ENCODE data around the gene PIGX. TPM values are rescaled to one million over a fixed set of nuclear protein-coding genes. Genes with fewer than 3 reads are reported as not detected.

Gene PIGX
- 61.6 and 66.9 TPM in 2 replicates for total RNA-seq

DNA sequence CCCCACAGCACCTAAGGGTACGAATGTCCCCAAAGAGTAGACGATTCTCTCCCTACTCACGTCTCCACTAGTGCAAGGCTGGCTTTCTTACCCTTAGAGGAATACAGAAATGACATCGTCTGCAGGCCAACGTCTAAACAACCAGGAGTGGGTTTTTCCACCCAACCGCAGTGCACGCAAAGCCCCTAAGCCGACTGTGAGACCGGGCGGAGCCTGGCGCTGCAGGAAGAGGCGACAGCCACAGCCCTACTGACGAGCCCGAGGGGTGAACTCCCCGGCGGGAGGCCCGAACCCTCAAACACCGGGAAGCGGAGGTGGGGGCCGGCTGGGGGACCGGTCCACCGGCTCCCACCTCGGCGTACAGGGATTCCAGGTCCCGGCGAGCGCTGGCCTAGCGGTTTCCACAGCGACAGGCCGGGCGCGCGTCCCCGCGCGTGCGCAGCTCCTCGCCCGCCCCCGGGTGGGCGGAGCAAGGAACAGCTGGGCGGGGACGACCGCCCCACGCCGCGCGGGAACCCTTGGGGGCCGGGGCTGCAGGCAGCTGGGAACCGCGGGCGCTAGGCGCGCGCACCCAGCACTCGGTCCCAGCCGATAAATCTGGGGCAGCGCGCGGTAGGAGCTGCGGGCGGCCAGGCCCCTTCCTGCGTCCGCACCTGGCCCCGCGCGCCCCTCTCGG is at the start of gene PIGX, which contains the start of gene CEP19:
Gene PIGX, plus strand, starts transcription at position 540 of the 676 bp plus-strand sequence.
Gene CEP19, minus strand, starts transcription at position 413 of the 676 bp plus-strand sequence. CDS start 3,593 bp downstream, outside the sequence.
- intact Hi-C loops (cut with micrococcal nuclease): loop anchor here (1.0 to 10.0 kb wide), 6 partner anchors 28 to 277 kb away; partner anchors contain the start of genes FBXO45, NCBP2, SENP5 and UBXN7

DNA sequence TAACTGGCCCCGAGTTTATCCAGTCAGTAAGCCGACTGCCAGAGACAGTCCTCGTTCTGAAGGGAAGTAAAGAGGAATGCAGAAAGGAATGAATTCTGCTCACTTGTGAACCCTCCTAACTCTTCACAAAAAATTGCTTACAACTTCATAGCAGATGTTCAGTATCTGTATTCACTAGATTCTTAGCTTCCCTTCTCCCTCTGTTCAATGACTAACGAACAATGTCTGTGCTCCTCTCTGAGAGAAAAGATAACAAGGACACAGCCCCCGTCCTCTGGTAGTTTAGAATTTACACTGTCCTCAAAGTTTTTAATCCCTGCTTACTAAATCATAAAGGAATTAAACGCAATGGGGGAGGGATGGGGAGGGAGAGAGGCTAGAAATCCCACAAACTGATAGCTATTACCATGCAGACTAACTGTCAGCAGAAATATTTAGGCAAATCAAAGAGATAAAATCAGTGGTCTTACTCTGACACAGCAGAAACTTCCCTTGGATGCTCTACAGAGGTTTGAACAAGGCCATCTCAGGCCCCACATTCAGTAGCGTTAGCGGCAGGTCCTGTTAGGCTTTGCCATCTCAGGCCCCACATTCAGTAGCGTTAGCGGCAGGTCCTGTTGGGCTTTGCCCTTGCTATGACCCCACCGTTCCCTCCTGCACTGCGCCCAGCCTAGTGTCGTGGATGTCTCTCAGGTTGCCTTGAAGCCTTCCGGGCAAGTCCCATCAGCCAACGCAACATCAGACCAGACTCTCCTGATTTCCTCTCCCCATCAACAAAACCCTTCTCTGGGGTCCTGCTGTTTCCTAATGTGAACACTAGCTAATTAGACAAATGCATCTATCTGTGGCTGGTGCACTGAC is 49.2 kb upstream of the PIGX start:
- intact Hi-C loops (cut with micrococcal nuclease): no loop called here

- intact Hi-C loops (cut with micrococcal nuclease): no loop called here
Observed at GRCh38 chr3:196666001-196666867, 45.9 kb upstream of the PIGX start.

DNA sequence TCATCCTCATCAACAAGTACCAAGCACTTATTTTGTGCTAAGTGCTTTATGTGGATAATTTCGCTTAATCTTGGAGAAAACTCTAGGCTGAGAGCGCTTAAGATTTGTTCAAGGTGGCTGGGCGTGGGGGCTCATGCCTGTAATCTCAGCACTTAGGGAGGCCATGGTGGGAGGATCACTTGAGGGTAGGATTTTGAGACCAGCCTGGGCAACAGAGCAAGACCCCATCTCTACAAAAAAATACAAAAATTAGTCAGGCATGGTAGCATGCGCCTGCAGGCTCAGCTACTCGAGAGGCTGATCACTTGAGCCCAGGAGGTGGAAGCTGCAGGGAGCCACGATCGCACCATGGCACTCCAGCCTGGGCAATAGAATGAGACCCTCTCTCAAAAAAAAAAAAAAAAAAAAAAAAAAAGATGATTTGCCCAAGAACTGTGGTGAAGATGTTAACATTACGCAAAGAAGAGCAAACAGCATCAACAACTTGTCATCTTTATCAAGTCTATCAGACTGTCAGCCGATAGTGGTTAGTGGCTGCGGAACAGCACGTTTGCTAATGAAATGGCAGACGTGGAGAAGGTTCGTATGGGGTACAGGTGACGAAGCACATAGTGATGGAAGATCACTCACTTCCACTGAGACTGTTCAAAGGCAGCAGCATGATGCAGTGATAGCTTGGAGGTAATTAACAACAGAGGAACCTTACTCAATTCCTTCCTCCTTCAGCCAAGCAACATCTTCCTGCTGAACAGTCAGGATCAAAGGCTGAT is 44.9 kb upstream of the PIGX start:
- intact Hi-C loops (cut with micrococcal nuclease): no loop called here

DNA sequence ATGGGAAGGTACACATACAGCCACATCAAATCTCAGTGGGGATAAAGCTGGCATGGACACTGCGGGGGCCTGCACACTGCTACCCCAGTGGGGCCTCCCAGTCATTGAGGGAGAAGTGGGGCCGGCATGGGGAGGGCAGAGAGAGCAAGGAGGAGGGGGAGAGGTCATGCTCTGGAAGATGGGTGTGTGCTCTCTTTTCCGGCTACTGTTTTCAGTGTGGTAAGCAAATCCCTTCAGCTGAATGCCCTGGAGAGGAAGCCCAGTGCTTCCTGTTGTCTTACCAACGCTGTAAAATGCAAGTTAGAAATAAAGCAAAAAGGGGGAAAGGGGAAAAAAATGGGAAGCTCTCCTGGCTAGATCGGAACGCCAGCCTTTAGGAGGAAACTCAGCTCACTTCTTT is 41.8 kb upstream of the PIGX start:
- intact Hi-C loops (cut with micrococcal nuclease): no loop called here

GRCh38 chr3:196673632-196674031 is 38.5 kb upstream of the PIGX start:
- intact Hi-C loops (cut with micrococcal nuclease): no loop called here

- intact Hi-C loops (cut with micrococcal nuclease): no loop called here
Observed at GRCh38 chr3:196677353-196677752, 34.8 kb upstream of the PIGX start.

GRCh38 chr3:196677931-196678330 is 34.2 kb upstream of the PIGX start:
- intact Hi-C loops (cut with micrococcal nuclease): no loop called here

GRCh38 chr3:196684548-196685407 is 27.4 kb upstream of the PIGX start:
- intact Hi-C loops (cut with micrococcal nuclease): loop anchor here (1.0 to 5.0 kb wide), 3 partner anchors 52 to 147 kb away; no protein-coding TSS in a partner anchor

GRCh38 chr3:196686436-196686835 is 25.7 kb upstream of the PIGX start:
- intact Hi-C loops (cut with micrococcal nuclease): loop anchor here (5.0 kb wide), 1 partner anchor 149 kb away; no protein-coding TSS in a partner anchor

DNA sequence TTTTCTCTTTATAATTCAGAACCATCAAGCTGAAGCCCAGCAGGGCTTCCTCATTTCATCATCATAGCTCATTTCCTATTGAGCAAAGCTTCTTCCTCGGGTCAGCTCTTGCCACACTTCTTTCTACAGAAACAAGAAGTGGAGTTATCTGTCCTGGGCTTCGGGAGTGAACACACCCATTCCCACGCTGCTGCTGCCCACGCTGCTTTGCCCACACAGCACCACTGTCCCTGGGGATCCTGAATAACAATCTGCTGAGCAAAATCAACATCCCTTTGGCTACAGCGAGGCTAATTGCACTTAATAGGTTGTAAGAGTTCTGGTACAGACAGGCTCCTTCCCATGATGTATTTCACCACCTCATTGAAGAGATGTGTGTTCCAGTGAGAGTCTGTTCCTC is 23.8 kb upstream of the PIGX start:
- intact Hi-C loops (cut with micrococcal nuclease): loop anchor here (5.0 kb wide), 1 partner anchor 151 kb away; no protein-coding TSS in a partner anchor

- intact Hi-C loops (cut with micrococcal nuclease): loop anchor here (5.0 kb wide), 1 partner anchor 153 kb away; no protein-coding TSS in a partner anchor
Observed at GRCh38 chr3:196689941-196690660, 22.1 kb upstream of the PIGX start.

- intact Hi-C loops (cut with micrococcal nuclease): no loop called here
Observed at GRCh38 chr3:196691386-196691785, 20.8 kb upstream of the PIGX start.

DNA sequence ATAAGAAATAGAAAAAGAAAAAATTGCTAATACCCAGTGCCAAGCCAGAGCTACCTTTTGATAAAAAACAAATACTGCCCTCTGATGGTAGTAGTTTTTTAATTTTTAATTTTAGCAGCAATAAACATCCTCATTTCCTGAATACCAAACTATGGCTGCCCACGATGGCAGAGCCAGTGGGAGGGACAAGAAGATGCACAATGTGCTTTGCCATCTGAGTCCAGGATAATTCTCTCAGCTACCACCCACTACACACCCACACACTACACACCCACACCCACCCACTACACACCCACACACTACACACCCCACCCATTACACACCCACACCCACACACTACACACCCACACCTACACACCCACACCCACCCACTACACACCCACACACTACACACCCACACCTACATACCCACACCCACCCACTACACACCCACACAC is 18.0 kb upstream of the PIGX start:
- intact Hi-C loops (cut with micrococcal nuclease): loop anchor here (2.0 kb wide), 1 partner anchor 85 kb away; no protein-coding TSS in a partner anchor

DNA sequence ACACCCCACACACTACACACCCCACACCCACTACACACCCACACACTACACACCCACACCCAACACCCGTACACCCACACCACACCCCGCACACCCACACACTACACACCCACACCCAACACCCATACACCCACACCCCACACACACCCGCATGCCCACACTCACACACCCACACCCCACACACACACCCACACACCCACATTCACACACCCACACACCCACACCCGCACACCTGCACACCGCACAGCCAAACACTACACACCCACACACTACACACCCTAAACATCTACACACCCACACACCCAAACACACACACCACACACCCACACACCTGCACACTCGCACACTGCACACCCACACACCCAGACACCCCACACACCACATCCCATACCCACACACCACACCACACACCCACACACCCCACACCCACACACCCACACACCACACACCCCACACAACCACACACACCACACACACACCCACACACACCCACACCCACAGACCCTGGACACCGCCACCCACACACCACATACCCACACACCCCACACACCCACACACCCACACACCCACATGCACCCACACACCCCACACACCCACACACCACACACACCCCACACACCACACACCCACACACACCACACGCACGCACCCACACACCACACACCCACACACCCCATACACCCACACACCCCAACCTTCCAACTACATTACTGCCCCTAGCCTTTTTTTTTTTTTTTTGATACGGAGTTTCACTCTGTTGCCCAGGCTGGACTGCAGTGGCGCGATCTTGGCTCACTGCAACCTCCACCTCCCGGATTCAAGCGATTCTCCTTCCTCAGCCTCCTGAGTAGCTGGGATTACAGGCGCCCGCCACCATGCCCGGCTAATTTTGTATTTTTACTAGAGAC is 17.0 kb upstream of the PIGX start:
- intact Hi-C loops (cut with micrococcal nuclease): loop anchor here (2.0 kb wide), 1 partner anchor 86 kb away; no protein-coding TSS in a partner anchor

DNA sequence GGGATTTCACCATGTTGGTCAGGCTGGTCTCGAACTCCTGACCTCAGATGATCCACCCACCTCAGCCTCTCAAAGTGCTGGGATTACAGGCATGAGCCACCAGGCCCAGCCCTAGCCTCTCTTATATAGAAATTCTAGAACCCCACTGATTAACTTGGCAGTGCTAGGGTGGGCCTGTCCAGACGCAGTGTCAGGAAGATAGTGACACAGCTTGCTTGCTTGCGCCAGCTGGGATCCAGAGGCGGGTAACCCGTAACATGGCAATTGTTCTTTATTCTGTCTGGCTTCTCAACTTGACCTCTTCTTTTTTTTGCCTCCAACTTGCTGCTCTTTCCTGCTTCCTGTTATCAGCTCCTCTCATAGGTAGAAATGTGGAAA is 16.3 kb upstream of the PIGX start:
- intact Hi-C loops (cut with micrococcal nuclease): loop anchor here (2.0 kb wide), 1 partner anchor 87 kb away; no protein-coding TSS in a partner anchor

- intact Hi-C loops (cut with micrococcal nuclease): no loop called here
Observed at GRCh38 chr3:196697270-196697669, 14.9 kb upstream of the PIGX start.

Data from T-helper 2 cell treated with Interferon-gamma antibody and Interleukin-4, amounts not matched to agents 100 ng/mL and 5 ng/mL, for 36 hours (primary cell).